Muscle of arm (tissue), 14 donors: ENCODE data around the gene PIEZO2. TPM values are rescaled to one million over a fixed set of nuclear protein-coding genes. Genes with fewer than 3 reads are reported as not detected.
A peak's percentile ranks its signal among the peaks of the same experiment; 100 is the strongest.
"Not testable (repeated sequence)": the region's sequence is repeated elsewhere in the genome, so short reads cannot be mapped to it uniquely, and the experiment has no call there.

Experiments
- DNase-seq: peaks from one replicate; pipeline ENCODE4 v3.0.0-alpha.2; 2013
- long read RNA-seq, 11 donors: transcript quantifications; one replicate each; lab custom pipeline, GENCODE V29; 2026
- polyA plus RNA-seq, 12 donors: library from polyadenylated mRNA; unstranded; fragments of 120-200 nt; gene quantifications; one replicate each; pipeline ENCODE4 v1.2.1, GENCODE V29; 2013; ENCODE audit not compliant: insufficient read length in 12 of 12

PIEZO2 gene
- 10 to 100 TPM in 11 of 12 donors, not detected in 1; 20.7 to 71.2 (median 30.9) TPM for polyA plus RNA-seq
- long read RNA-seq, donor 1 = 0 reads
- long read RNA-seq, donor 2 = 0 reads
- long read RNA-seq, donor 3 = 0 reads
- long read RNA-seq, donor 4, partial matches to known transcripts = 0 of 2 reads
- long read RNA-seq, donor 4, other reads (novel, unspliced or antisense) = 0 of 2 reads
- long read RNA-seq, donor 5, partial matches to known transcripts = 0 of 1 reads
- long read RNA-seq, donor 5, other reads (novel, unspliced or antisense) = 0 of 1 reads
- long read RNA-seq, donor 6, partial matches to known transcripts = 0 of 1 reads
- long read RNA-seq, donor 6, other reads (novel, unspliced or antisense) = 0 of 1 reads
- long read RNA-seq, donor 7, partial matches to known transcripts = 0 of 1 reads
- long read RNA-seq, donor 7, other reads (novel, unspliced or antisense) = 0 of 1 reads
- long read RNA-seq, donor 8, partial matches to known transcripts = 0 of 2 reads
- long read RNA-seq, donor 8, other reads (novel, unspliced or antisense) = 0 of 2 reads
- long read RNA-seq, donor 9, partial matches to known transcripts = 0 of 1 reads
- long read RNA-seq, donor 9, other reads (novel, unspliced or antisense) = 0 of 1 reads
- long read RNA-seq, donor 10 = 0 reads
- long read RNA-seq, donor 11, partial matches to known transcripts = 0 of 2 reads
- long read RNA-seq, donor 11, other reads (novel, unspliced or antisense) = 0 of 2 reads

DNA sequence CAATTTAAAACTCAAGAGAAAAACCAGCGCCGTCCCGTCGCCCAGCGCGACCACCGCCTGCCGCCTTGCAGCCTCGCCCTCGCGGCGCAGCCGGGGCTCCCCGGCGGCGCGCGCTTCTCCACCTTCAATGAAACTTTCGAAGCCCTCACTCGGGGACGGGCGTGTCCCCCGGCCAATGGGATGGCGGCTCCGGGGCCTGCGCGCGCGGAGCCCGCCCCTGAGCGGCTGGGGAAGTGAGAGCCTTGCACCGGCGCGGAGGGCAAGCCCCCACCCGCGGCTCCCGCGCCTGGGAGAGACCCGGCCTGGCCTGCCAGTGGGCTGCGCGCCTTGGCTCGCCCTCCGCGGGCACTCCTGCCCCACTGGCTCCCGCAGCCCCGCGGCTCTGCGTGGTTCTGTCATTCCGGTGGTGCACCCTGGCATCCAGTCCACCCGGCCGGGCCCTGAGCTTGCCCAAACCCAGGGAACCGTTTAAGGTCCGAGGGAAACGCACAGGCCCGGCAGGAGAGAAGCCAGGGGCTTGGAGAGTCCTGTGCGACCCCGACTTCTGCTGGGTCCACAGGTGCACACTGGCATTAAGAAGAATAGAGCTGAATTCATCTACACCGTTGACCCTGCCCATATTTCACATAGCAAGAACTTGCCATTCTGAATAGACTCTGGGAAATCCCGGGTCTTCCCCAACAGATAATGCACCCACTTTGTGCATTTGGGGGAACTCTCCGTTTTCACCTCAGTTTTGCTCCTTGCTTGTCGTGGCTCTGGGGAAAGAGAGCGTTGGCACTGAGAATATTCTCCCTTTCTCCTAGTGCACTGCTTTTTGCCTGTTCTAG lies at the start of gene PIEZO2:
TSS of gene PIEZO2 (minus strand) at position 129 of the 830 bp plus-strand sequence. CDS start 981 bp downstream, outside the sequence.
- DNase-seq = peak; percentile 82

- no peak for DNase-seq
Observed at GRCh38 chr18:11183637-11184036, 34.3 kb upstream of the PIEZO2 start.

GRCh38 chr18:11181629-11182028 lies 32.3 kb upstream of the PIEZO2 start:
- DNase-seq = not testable (repeated sequence)

DNA sequence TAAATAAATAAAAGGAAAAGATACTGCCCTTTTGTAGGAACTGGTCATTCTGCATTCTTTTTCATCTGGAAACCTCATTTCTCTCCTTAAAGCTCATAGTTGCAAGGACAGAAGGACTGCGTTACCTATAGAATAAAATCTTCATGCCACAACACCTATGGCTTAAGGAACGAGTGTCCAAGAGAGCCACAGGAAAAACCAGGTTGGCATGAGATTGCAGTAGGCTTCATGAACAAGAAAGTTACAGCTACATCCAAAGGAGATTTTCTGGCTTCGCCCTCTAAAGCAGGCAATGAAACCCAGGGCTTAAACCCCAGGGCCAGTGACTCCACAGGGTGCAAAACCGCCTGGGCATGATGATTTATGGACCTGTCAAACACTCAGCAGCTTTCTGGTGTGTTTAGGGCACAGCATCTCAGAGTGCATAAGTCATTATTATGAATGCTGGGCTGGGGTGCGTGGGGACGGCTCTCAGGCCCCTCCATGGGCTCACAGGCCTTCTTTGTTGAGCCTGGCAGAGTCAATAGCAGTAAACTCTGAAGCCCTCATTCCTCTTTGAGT lies 30.7 kb upstream of the PIEZO2 start:
- DNase-seq = no peak

- DNase-seq = no peak
Observed at GRCh38 chr18:11178951-11179549, 29.7 kb upstream of the PIEZO2 start.

DNA sequence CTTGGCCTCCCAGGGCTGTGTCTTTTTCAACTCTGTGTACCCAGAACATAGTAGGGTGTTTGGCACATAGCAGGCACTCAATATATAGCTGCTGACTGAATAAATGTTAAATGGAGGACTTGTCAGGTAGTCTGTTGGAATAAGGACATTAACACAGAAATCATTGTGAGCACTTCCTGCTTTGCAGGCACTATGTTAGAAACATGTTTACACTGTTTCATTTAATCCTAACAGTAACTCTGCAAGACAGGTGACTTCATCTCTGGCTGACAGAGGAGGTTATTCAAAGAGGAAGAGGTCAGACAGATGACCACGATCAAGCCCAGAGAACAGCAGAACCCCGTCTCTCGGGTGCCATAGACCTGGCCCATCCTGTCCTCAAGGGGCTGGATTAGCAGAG lies 28.0 kb upstream of the PIEZO2 start:
- no peak for DNase-seq

- peak; percentile 71 for DNase-seq
Observed at GRCh38 chr18:11176481-11176881, 27.1 kb upstream of the PIEZO2 start.

DNA sequence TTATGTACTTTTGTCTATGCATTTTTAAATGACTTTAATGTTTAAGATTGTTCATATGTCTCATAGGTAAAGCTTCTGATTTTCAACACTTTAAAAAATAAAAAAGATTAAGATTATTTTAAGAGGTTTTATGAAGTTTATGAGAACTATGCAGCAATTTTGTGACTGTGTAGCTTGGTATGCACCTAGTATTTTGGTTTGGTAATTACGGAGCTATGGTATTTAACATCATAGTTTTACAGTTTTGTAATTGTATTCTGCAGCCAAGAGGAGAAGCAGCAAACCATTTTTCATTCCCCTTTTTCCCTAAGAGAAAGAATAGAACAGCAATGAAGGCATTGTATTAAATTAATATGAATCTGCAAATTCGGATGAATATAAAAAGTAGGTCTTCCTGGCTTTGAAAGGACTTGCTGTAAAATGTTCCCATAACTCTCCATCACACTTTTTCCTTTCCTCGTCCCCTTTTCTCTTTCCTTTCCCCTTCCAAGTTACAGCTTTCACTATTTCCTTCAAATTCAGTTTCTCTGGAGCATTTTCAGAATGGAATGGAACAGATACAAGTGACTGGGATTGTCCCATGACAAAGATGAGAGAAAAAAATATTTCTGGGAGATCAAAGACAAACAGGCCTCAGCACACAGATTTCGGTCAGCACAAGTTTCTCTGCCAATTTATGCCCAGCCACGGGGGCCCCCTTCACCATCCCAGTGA lies 26.1 kb upstream of the PIEZO2 start:
- DNase-seq = peak; percentile 60

DNA sequence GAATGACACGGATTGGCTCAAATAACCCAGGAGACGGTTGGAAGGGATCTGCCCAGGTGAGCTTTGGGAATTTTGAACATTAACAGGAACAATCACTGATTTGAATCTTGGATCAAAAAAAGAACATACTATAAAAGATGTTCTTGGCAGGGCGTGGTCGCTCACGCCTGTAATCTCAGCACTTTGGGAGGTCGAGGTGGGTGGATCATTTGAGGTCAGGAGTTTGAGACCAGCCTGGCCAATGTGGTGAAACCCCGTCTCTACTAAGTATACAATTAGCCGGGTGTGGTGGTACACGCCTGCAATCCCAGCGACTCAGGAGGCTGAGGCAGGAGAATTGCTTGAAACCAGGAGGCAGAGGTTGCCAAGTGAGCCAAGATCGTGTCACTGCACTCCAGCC lies 24.8 kb upstream of the PIEZO2 start:
- DNase-seq = not testable (repeated sequence)

DNA sequence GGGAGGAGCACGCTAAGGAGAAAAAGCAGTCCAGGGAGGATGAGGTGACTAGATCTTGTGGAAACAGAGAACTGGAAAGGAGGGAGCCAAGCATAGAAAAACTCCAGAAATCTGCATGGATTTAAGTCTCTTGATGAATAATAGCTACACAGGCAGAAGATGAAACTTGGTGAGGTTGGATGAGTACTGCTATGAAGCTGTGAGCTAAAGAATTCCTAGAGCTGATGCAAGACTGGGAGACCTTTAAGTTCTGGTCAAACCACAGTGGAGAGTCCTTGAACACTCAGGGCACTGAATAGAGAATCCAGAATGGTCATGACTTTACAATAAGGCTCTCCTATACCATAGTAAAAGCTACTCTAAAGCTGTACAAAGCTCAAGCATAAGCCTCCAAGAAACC lies 18.4 kb upstream of the PIEZO2 start:
- no peak for DNase-seq

- no peak for DNase-seq
Observed at GRCh38 chr18:11165952-11166351, 16.6 kb upstream of the PIEZO2 start.

DNA sequence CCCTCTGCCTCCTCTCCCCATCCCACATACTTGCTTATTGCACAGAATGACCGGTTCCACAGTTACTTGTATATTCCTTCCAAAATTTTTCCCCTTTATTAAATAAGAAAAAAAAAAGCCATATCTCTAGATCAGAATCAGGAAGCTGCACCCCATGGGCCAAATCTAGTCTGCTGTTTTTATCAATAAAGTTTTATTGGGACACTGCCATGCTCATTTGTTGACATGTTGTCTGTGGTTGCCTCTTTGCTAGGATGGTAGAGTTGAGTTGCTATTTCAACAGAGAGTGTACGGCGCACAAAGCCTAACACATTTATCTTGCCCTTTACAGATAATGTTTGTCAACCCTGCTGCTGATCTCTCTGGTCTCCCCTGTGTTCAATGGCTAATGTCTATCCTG lies 15.8 kb upstream of the PIEZO2 start:
- DNase-seq = no peak

DNA sequence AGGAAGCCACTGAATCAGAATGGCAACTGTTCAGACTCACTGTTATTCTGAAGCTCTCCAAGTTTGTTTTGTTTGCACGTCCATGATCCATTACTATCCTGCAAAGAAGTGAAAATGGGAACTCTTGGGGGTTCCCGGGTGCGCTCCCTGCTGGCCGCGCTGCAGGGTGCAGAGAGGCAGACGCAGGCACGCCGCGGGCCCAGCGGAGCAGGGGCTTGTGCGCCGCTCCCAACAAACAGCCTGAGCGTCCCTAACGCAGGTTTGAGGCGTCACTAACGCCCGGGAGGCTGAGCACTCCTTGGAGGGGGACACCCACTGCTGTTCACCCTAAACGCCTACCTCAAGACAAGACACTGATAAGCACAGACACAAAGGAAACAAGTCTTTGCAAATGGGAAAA lies 14.3 kb upstream of the PIEZO2 start:
- no peak for DNase-seq

- DNase-seq = no peak
Observed at GRCh38 chr18:11162889-11163288, 13.5 kb upstream of the PIEZO2 start.

GRCh38 chr18:11162462-11162861 lies 13.1 kb upstream of the PIEZO2 start:
- DNase-seq = no peak

DNA sequence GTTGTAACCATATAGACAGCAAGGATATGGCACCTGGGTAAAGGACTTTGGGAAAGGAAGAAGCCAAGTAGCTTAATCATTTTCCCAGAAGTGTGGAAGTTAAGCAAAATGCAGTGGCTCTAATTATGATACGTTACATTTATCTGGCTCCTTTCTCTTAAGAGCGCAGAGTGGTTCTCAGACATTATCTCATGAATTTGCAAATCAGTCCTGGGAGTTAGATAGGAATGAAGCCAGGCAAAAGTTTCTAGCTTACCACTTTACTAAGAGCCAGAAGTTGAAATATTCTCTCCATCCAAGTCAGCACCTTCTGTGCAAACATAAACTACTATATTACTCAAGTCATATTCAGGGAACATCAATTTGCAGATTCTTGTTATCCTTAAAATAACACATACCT lies 10.9 kb upstream of the PIEZO2 start:
- no peak for DNase-seq

- no peak for DNase-seq
Observed at GRCh38 chr18:11159844-11160243, 10.5 kb upstream of the PIEZO2 start.

DNA sequence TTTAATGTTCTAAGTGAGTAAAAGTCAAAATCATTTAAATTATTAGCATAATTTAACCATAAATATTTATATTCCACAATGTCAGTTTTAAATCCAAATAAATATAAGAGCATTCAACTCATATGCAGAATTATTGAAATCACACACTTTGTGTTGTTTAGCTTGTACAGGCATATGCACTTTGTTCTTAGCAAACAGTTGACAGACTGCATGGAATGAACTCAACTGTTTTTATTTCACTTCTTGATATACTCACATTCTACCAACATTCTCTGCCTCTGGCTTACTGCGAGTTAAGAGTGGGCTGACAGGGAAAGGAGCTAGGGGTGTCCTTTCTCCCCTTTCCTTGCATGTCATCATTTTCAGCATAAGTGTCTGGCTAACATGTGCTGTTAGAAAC lies 7.6 kb upstream of the PIEZO2 start:
- no peak for DNase-seq

- peak; percentile 65 for DNase-seq
Observed at GRCh38 chr18:11155034-11155759, 5.8 kb upstream of the PIEZO2 start.

DNA sequence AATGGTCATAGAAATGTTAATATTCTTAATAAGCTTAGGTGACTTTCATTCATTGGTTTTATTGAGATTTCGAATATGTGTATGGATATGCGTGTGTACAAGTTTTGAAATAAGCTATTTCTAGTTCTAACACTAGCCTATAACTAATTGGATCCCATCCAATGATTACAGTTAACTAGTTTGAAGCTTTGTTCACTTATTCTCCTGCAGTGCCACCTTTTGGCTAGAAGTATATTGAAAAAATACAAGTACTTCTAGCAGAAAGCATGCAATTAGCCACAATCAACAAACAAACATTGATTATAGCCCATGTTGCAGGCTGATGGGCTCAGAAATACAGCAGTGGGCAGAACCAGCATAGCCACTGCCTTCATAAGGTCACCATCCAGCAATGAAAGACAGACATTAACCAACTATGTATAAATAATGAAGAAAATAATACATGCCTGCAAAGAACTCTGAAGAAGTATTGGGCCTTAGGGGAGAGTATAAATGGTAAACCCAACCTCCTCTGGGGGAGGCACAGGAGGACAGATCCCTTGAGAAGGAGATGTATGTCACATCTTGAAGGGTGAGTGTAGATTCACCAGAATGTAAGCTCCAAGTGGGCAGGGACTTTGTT lies 5.1 kb upstream of the PIEZO2 start:
- DNase-seq = no peak
